ENCODE results near the gene RERE.

Gene RERE

DNA sequence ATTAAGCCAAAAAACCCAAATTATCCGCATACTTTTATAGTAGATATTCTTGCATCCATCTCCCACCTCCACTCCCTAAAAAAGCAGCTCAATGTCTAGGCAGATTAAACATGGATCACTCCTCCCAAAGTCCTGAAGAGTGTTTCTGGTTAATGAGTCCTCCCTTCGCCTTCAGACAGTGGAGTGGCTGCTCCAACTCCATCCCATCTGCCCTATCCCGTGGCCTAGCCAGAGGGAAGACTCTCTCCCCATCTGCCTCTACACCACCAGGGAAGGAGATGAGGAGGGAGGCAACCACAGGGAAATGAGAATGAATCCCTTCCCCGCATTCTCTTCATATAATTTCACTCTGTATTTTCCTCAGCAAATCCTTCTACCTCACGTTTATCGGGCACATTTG, 395.7 kb downstream of the RERE start:
- Histone ChIP-seq H3K9me3 (no peaks in the 10 kb centered on the region), H3K27ac (peak overlapping the region; percentile 96), H3K36me3 (peaks cover 41% of the 10 kb centered on the region), H3K27me3 (no peaks in the 10 kb centered on the region), H3K4me3 (ENCODE audit: low read depth in 1 of 2, low read length in 1 of 2) (peak overlapping the region; percentile 86 to 96), H3K4me1 (ENCODE audit: control insufficient read depth in 1 of 2, insufficient read depth in 1 of 2, low read depth in 1 of 2, low read length in 1 of 2) (peaks cover 84 to 89% of the 10 kb centered on the region in 2 experiments)
- TF ChIP-seq, protein P1, sequence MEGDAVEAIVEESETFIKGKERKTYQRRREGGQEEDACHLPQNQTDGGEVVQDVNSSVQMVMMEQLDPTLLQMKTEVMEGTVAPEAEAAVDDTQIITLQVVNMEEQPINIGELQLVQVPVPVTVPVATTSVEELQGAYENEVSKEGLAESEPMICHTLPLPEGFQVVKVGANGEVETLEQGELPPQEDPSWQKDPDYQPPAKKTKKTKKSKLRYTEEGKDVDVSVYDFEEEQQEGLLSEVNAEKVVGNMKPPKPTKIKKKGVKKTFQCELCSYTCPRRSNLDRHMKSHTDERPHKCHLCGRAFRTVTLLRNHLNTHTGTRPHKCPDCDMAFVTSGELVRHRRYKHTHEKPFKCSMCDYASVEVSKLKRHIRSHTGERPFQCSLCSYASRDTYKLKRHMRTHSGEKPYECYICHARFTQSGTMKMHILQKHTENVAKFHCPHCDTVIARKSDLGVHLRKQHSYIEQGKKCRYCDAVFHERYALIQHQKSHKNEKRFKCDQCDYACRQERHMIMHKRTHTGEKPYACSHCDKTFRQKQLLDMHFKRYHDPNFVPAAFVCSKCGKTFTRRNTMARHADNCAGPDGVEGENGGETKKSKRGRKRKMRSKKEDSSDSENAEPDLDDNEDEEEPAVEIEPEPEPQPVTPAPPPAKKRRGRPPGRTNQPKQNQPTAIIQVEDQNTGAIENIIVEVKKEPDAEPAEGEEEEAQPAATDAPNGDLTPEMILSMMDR (IDR thresholded peaks at IDR 0.05) = no peak

DNA sequence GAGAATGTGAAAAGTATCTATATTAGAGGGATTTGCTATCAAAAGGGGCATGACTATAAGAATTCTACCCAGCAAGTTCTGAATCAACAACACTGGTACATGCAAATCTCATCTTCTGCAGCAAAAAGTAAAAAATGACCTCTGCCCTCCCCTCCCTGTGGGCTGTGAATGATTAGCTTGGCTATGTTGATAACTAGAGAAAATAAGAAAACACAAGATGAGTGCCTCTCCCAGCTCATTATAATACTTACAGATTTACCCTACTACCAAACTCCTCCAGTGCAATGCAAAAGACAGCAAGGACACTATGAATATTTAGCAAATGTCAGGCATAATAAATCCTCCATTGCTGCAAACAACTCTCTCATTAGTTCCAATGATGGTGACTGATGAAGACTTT, 397.1 kb downstream of the RERE start:
- Histone ChIP-seq H3K4me1 (ENCODE audit: control insufficient read depth in 1 of 2, insufficient read depth in 1 of 2, low read depth in 1 of 2, low read length in 1 of 2) (peaks cover 79 to 86% of the 10 kb centered on the region in 2 experiments), H3K27me3 (no peaks in the 10 kb centered on the region), H3K9me3 (no peaks in the 10 kb centered on the region), H3K36me3 (peaks cover 55% of the 10 kb centered on the region), H3K4me3 (ENCODE audit: low read depth in 1 of 2, low read length in 1 of 2) (peak overlapping the region in 1 of 2 experiments; percentile 86), H3K27ac (no peak overlapping the region)
- TF ChIP-seq, protein P1 (IDR thresholded peaks at IDR 0.05) = no peak

DNA sequence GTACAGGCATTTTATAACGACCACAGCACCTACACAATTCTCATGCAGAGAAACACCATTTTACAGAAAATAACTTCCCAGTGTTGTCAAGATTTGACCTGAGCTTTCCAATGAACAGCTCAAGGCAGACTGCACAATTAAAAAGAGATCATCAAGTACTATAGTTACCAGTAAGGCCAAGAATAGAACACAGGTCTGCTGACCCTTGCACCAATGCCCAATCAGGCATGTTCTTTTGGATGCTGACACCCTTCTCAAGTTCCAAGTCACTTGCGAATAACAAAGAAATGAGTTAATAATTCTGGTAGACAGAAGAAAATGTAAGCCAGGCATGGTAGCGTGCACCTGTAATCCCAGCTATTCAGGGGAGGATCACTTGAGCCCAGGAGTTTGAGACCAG, 397.6 kb downstream of the RERE start:
- TF ChIP-seq, protein P1 (IDR thresholded peaks at IDR 0.05) = no peak
- no peaks in the 10 kb centered on the region for H3K9me3 ChIP-seq
- peak overlapping the region; percentile 80 for H3K27ac ChIP-seq
- no peaks in the 10 kb centered on the region for H3K27me3 ChIP-seq
- H3K4me3 ChIP-seq (ENCODE audit: low read depth in 1 of 2, low read length in 1 of 2) = peak overlapping the region in 1 of 2 experiments; percentile 86
- peaks cover 59% of the 10 kb centered on the region for H3K36me3 ChIP-seq
- H3K4me1 ChIP-seq (ENCODE audit: control insufficient read depth in 1 of 2, insufficient read depth in 1 of 2, low read depth in 1 of 2, low read length in 1 of 2) = peaks cover 76 to 84% of the 10 kb centered on the region in 2 experiments

DNA sequence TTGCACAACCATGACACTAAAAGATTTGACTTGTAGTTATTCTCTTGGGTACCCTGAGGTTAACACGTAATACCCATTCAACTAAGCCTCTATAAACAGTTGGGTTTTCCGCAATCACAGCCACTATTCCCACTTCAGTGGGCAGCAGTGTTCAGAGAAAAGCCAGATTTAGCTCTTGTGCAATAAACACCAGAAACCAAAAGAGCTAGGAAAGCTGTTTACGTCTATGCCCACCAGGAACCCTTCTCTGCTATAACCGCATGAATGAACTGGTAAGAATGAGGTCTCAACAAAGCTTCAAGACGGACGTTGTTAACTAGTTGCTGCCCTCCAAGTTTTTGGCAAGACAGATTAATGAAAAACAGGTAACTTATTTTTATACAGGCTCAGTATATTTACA, 398.3 kb downstream of the RERE start:
- TF ChIP-seq, protein P1 (IDR thresholded peaks at IDR 0.05) = no peak
- peaks cover 66% of the 10 kb centered on the region for H3K36me3 ChIP-seq
- peak overlapping the region in 1 of 2 experiments; percentile 86 for H3K4me3 ChIP-seq (ENCODE audit: low read depth in 1 of 2, low read length in 1 of 2)
- peak overlapping the region; percentile 80 for H3K27ac ChIP-seq
- peaks cover 69 to 78% of the 10 kb centered on the region in 2 experiments for H3K4me1 ChIP-seq (ENCODE audit: control insufficient read depth in 1 of 2, insufficient read depth in 1 of 2, low read depth in 1 of 2, low read length in 1 of 2)
- H3K27me3 ChIP-seq = no peaks in the 10 kb centered on the region
- H3K9me3 ChIP-seq = no peaks in the 10 kb centered on the region

DNA sequence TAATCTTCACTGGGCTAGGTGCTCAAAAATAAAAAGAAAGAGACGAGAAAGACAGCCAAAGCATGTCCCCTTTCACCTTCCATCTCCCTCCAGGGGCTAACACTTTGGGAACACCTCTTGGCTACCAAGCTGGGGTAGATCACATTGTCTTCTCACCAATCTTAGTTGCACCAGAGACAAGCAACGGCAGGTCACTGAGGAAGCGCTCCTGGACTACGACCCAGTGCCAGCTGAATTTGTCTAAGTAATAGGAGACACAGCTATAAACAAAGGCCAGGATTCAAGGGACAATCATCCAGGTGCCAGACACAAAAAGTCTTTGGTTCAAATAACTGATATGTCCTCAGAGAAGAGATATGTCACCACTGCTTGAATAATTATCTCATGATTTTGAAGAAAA, 399.1 kb downstream of the RERE start:
- no peaks in the 10 kb centered on the region for H3K27me3 ChIP-seq
- peaks cover 67 to 76% of the 10 kb centered on the region in 2 experiments for H3K4me1 ChIP-seq (ENCODE audit: control insufficient read depth in 1 of 2, insufficient read depth in 1 of 2, low read depth in 1 of 2, low read length in 1 of 2)
- peaks cover 75% of the 10 kb centered on the region for H3K36me3 ChIP-seq
- TF ChIP-seq, protein P1 (IDR thresholded peaks at IDR 0.05) = no peak
- H3K4me3 ChIP-seq (ENCODE audit: low read depth in 1 of 2, low read length in 1 of 2) = peak overlapping the region in 1 of 2 experiments; percentile 33
- no peaks in the 10 kb centered on the region for H3K9me3 ChIP-seq
- peak overlapping the region; percentile 80 for H3K27ac ChIP-seq

DNA sequence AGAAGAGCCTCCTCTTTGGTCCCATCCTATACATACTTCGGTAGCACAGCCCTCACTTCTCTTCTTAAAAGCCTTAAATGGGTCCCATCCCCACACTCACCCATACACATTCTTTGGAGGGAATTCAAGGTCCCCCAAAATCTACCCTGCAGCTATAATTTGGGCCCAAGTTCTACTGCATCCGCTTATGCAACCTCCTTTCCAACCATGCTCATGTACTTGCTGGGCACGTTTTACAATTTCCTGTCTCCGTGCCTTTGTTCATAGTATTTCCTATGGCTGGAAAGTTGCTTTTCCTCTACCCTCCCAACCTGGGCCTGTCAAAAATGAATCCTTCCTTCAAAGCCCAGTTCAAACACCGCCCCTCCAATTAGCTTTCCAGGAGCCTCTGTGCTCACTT, 399.8 kb downstream of the RERE start:
- Histone ChIP-seq H3K36me3 (peaks cover 82% of the 10 kb centered on the region), H3K27ac (peak overlapping the region; percentile 80), H3K9me3 (no peaks in the 10 kb centered on the region), H3K4me3 (ENCODE audit: low read depth in 1 of 2, low read length in 1 of 2) (peak overlapping the region; percentile 33 to 40), H3K27me3 (no peaks in the 10 kb centered on the region), H3K4me1 (ENCODE audit: control insufficient read depth in 1 of 2, insufficient read depth in 1 of 2, low read depth in 1 of 2, low read length in 1 of 2) (peaks cover 67 to 73% of the 10 kb centered on the region in 2 experiments)
- TF ChIP-seq, protein P1 (IDR thresholded peaks at IDR 0.05) = no peak

Data from neutrophil (primary cell).